Activated CD4-positive, alpha-beta T cell treated with anti-CD3 and anti-CD28 coated beads for 24 hours (primary cell): ENCODE data around the gene EPB41L3.

Experiments used
- DNase-seq, 2 donors: peaks; one replicate each; pipeline ENCODE4 v3.0.0-alpha.2; 2020; ENCODE audit warnings: low read depth in 2 of 2

Gene EPB41L3

DNA sequence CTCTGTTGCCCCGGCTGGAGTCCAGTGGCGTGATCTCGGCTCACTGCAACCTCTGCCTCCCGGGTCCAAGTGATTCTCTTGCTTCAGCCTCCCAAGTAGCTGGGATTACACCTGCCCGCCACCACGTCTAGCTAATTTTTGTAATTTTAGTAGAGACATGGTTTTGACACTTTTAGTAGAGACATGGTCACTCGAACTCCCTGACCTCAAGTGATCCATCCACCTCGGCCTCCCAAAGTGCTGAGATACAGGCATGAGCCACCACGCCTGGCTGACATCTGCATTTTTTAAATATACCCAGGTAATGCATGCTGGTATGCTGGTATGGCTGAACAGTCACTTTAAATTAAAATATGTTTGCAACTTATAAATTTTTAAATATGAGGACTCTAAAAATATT is 91.9 kb downstream of the EPB41L3 start:
- DNase-seq, result no peak

DNA sequence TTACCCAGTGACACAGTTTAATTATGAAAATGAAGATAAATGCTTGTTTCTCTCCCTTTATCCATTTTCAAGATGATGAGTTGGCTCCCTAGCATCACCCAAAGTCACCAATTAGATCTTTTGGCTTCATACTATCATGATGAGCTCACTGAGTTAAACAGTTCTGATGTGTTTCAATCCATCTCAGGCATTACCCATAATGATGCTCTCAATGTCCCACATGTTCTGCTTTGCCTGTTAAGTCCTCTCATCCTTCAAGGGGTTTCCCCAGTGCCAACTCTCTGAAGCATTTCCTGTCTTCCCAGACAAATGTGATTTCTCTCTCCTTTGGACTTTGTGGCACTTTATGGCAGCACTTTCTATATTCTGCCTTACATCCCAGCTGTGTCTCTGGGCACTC is 92.6 kb downstream of the EPB41L3 start:
- no peak for DNase-seq

DNA sequence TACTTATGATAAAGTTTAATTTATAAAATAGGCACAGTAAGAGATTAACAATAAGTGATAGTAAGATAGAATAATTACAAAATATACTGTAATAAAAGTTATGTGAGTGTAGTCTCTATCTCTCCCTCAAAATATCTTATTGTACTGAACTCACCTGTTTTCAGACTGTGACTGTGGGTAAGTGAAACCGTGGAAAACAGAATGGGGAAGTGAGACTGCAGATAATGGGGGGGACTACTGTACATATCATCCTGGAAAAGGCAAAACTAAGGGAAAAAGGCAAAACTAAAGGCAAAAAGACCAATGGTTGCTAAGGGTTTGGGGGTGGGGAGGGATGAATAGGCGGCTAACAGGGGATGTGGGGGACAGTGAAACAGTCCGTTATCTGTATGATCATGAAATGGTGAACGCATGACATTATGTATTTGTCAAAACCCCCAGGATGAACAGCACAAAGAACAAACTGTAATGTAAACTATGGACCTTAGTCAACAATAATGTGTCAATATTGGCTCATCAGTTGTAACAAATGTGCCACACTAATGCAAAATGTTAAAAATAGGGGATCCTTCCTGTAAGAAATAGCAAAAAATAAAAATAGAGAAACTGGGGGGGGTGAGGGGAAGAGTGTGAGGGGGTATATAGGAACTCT is 93.8 kb downstream of the EPB41L3 start:
- DNase-seq, result no peak

DNA sequence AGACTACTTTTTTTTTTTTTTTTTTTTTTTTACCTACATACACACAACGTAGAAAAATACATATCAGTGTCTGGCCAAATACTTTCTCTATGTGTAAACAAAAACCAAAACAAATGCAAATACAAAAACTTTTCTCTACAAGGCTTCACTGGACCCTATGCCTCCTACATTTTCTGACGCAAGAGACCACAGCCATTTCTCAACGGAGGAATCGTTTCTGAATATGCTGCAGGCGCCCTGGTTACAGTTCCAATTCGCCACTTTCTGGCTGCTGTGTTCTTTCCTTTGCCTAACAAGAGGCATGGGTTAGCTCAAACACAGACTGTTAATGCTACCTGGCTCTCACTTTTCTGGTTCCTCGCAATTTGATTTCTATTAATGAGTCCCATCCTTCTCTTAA is 96.4 kb downstream of the EPB41L3 start:
- no peak for DNase-seq

DNA sequence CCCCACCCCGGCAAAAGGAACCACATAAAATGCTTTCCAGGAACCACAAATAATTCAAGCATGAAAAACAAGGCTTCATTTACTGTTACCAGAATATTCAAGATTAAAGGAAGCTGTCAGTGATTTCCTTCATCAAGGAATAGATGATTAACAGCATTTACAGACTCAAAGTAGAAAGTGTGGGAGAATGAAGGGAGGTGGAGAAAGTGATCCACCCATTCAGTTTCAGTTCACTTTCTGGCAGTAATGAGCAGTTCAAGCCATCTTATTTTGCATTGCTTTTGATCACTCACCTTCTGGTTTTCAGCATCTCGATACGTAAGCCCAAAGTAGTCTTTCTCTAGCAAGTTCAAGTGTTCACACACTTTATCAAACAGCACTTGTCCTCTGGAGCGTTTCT is 99.0 kb downstream of the EPB41L3 start:
- DNase-seq, result no peak

DNA sequence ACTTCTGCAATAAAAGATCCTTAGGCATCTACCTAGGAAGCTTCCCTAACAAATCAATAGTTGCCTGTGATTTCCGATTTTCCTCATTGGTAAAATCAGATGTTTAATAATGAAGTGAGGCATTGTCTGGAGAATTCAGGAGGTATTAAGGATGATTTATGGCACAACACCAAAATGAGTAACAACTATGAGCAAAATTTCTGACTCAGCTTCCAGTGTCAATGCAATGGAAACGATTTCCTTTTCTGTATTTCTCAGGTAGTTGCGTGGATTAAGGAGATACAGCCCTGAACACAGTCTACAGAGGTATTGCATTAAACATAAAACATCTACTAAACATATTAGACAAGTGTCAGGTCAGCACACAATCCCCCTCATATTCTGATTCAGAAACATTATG is 99.5 kb downstream of the EPB41L3 start:
- no peak for DNase-seq

DNA sequence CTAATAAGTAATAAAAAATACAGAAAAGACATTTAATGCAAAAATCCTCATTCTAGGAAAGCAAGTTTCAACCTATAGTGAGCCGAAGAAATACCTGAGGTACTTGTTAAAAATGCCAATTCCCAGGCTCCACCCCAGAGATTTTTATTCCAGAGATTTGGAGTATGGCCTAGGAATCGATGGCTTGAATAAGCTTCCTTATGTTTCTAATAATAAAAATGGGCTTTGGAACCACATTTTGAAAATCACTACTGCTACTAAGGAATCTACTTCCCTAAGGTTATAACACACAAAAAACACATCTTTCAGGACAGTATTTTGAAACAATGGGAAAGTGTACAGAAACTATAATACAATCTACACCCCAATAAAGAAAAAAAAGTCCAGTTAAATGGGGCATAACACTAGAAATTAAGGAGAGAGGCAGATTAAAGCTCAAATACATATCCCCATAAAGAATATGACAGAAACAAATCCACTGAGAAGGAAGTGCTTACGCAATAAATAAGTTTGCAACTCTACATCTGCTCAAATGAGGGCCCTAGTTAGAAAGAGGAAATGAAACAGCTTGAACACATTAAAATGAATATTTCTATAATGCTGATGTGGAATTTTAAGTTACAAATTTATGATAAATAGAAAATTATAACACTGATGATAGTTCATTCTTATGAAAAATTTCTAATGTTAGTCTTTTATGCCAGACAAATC is 103.7 kb downstream of the EPB41L3 start:
- no peak for DNase-seq

DNA sequence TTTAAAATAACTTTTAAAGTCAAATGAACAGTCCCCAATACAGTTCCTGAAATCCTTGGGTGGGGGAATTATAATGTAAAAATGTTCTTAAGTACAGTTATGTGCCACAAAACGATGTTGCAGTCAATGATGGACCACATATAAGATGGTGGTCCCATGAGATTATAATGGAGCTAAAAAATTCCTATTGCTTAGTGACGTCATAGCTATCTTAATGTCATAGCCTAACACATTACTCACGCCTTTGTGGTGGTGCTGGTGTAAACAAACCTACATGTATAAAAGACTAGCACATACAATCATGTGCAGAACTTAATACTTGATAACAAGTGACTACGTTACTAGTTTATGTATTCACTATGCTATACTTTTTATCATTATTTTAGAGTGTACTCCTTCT is 109.4 kb downstream of the EPB41L3 start:
- no peak for DNase-seq

DNA sequence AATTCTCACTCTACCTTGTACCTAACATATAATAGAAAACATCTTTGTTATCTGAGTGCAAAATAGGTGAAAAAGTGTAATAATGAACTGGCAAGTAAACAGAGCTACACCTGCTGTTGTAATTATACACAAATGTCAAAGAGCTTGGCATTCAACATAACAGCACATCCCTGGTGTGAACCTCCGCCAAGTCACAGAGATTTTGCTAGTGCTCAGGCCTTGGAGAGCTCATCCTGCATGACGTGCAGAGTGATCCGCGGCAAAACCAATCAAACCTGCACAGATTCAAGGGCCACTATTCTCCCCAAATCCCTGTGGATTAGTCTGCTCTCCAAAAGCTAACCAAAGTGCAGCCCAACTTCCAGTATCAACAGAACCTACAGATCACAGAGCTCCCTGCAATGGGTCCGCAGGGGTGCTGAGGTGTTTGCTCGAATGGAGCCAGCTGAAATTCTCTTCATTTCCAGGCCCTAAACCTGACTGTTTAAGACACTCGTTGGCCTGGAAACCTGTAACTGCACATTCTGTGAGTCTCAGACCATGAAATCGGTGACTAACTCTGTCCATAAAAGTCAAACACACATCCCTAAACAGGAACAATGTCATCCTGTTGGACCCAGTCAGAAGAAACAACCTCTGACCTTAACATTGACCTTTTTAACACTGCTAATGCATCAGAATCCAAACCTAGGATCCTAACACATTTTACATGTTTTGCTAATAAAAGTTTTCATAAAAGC is 111.8 kb downstream of the EPB41L3 start:
- DNase-seq, result no peak

DNA sequence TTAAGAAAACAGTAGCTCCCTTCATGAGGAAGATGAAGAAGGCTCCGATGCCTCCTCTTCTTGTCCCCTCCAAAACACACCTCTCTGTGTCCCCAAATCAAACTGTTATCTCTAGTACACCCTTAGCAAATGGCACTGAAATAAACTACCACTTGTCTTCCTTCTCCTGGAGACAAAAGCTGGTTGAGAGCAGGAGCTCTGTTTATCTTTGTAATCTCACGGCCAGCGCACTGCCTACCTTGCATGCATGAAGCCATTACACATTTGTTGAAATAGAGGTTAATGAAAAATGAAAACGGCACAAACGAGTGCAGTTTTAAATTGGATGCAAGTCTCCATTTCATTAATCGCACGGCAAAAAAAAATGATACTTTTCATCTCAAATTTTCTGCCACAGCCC is 113.7 kb downstream of the EPB41L3 start:
- no peak for DNase-seq

DNA sequence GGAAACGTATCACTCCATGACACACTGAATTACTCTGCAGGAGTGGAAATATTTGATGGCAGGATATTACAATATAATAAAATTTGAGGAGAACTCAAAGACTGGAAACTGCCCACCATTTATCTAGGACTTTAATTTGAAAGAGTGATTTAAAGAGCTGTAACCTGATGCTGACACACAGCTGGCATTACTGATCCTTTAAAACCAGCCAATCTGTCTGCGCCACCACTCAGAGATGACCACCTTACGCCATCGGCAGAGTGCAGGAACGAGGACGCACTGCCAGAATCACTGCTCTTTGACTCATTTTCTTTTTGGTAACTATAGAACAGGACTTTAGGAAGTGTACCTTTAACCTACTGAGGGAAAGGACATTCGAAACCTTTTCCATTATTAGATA is 114.1 kb downstream of the EPB41L3 start:
- DNase-seq, result no peak

DNA sequence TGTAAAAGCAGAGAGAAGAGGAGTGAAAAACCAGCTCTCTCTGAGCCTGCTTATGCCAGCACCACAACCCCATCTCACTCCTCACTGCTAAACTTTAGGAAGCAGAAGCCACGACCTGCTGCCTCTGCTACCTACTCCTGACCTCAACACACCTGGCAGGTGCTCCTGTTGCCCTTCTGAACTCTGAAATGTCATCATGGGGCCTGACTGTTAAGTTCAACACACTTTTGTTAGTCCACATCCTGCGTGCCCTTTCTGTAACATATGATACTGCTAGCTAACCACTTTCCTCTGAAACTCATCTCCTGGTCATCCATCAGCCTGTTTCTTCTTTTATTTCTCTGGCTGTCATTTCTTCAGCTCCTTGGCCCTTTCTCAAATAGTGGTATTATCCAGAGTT is 118.1 kb downstream of the EPB41L3 start:
- DNase-seq, result no peak

DNA sequence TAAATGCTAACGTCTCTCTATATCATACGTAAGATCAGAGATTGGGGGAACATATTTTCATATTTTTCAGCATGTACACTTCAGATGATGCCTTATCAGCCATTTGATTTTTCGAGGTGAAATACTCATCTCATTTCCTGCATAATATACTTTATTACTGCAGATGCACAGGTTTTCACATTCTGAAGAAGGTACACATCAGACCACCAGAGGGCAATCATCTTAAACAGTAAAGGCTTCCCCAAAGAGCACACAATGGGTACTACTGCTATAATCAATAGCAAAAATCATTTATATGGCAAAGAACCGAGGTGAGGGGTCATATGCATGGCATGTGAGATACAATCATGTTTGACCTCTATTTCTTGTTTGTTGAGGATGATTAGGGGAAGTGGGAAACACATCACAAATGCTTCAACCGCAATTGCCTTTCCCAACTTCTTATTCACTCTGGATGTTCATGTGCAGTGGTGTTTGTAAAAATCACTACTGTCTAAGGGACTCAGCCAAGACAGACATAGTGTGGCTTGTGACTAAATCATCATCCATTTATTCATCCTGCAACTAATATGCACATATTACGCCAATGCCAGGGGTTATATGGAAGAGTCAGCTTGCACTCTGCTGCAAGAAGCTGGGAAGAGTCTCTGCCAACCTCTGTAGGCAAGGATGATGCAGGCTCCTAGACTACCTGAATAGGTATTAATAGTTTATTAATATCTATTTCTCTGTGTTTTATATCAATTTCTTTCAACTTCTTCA is 118.7 kb downstream of the EPB41L3 start:
- DNase-seq, result no peak

DNA sequence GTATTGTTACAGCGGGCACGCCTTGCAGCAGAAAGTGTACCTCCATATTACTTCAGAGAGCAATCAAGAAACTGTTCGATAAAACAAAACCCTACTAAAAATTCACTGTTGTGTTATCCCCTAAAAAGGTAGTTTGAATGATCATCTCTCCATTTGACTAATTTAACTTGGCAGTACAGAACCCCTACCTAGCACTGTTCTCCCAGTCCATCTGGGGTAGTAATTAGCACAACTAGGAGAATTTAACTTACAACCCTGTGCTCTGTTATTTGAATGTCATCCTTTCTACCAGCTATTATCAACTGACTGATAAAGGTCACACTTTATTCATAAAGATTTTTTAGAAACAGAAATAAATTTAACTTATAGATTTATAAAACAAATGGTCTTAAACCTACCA is 121.2 kb downstream of the EPB41L3 start:
- DNase-seq, result no peak

DNA sequence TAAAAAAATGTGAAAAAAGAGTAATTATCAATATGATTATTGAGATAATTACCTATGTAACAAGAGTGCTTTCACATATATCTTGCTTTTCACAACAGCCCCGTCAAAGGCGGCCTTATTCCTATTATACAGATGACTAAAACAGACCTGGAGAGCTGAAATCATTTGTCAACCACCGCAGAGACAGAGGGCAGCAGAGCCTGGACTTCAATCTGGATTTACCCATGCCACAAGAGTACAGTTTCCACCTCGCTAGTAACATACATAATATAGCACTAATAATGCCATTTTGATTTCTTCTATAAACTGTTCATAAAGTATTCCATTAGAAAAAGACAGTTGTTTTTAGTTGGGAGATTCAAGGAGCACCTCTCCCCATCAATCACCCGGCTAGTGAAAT is 121.8 kb downstream of the EPB41L3 start:
- DNase-seq, result no peak

DNA sequence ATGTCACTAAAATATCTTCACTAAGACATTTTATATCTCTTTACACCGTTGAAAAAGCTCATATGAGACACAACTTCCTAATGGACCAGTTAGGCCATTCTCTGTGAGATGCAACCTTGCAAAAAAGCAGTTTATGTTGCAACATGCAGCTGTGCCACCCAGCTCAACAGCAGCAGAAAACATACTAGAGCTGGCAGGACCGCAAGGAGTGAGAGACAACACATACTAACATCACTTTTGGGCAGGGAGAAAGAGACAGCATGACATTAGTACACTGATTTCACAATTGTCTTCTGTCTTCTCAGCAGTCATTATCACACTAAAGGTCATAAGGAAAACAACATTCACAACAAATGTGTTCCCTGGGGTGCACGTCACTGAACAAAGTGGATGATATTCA is 122.9 kb downstream of the EPB41L3 start:
- no peak for DNase-seq

DNA sequence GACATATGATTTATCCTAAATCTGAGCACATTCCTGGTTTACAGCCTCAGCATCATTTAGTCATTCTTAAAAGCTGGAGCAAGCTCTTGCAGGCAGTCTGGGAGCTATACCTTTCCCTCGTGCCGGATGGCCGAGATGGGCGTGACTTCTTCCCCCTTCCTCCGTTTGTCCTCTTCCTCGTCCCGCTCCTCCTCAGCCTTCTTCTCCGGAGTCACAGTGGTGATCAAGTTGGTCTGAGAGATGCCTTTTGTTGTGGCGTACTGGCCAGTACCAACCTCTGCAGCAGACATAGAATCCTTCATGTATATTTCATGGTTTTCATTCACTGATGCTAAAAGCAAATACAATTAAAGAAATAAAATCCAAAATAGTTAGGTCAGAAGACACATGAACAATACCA is 124.2 kb downstream of the EPB41L3 start:
- DNase-seq, result no peak

DNA sequence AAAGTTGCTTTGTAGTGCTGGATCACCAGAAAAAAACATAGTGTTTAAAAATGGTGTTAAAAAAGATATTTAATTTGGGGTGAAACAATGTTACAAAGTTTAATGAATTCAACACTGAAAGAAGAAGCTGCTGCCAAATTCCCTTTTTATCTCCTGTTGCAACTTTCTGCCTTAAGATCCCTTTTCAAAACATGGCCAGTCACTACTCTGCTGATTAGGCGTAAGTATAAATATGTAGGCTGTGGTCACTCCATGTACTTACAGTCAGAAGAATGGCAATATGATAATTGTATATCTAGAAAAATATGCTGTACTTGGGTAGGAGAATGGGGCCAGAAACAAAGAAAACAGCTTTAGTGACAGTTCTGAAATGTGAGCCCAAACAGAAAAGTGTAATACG is 124.8 kb downstream of the EPB41L3 start:
- DNase-seq, result no peak

DNA sequence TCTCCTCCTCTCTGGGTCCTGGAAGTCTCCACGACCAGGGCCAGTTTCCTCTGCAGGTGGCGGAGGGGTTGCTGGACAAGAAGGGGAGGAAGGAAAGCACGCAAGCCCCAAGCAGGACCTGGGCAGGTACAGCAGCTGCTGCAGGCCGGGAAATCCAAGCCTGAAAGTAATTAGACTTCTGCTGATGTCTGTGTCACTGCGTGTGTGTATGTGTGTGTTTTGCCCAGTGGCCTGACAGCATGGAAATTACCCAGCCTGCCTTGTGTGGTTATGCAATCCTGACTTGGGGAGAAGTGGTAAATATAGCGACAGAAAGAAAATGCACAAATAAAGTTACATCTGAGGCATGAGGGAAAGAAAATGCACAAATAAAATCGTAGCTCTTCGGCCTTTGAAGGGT is 126.5 kb downstream of the EPB41L3 start:
- DNase-seq, result no peak

DNA sequence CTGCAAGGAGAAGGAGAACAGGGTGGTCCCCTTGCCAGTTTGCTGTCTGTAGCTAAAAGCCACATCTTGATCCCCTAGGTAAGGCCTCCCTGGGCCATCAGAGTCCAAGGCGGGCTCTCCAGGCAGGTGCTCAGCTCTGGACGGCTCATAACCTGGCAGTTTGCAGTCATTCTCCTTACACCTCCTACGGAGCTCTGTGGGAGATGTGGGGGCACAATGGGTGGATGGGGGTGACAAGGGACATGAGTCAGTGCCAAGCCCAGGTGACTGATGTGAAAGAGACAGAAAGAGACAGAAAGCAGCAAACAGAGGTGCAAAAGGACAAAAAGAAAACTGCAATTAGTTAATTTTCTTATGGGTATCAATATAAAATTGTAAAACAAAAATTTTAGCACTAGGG is 127.7 kb downstream of the EPB41L3 start:
- DNase-seq, result no peak

DNA sequence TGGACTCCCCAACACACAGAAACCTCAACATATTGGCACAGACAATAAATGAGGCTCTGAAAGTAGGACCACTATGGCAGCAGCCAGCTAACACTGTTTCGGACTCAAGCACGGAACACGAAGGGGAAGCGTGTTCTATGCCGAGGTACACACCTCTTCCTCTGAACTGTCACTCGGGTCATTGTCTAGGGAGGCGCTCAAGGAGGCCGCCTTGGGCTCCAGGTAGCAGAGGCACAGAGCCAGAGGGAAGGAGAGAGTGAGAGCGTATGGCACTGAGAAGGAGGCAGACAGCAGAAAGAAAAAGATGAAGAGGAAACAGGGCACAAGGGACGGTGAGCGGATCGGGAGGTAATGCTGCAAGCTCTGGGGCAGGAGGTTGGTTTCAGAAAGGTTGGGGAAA is 128.1 kb downstream of the EPB41L3 start:
- no peak for DNase-seq

DNA sequence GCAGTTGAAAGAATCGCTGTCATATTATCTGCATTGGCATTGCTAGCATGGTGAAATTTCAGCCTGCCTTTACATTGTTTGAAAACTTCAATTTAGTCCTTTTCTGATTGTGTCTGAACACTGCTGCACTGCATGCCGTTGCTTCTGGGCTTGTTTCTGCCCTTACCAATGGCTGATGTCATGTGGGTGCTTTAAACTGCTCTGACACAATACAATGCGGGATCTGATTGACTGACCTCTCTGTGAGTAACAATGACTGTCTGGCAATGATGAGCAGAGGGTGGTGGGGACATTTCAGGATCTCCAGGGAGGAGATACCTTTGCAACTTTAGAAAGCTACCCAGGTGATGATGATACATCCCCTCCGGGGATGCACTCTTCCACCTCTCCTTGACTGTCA is 128.8 kb downstream of the EPB41L3 start:
- no peak for DNase-seq
